ENCODE measurements around the gene MNDA. TPM values are rescaled to one million over a fixed set of nuclear protein-coding genes. Genes with fewer than 3 reads are reported as not detected.

Gene MNDA
- total RNA-seq, 1 donor from 2014 or later: not detected

GRCh38 chr1:158803678-158804077 lies 27.5 kb upstream of the MNDA start:
- no peaks in the 10 kb centered on the region for H3K79me2 ChIP-seq (ENCODE audit: low read depth)
- H3K36me3 Mint-ChIP-seq: no peaks in the 10 kb centered on the region
- no peaks in the 10 kb centered on the region for H3K4me1 ChIP-seq
- DNase-seq (ENCODE audit: low spot score): no peak
- H3K4me1 Mint-ChIP-seq: no peaks in the 10 kb centered on the region
- no peaks in the 10 kb centered on the region for H3K9me3 Mint-ChIP-seq
- H3K27me3 ChIP-seq: no peaks in the 10 kb centered on the region
- H3K27ac ChIP-seq: no peak overlapping the region
- H3K9ac ChIP-seq: no peak overlapping the region
- H4K20me1 ChIP-seq (ENCODE audit: low read depth): no peaks in the 10 kb centered on the region
- no peak overlapping the region for H3K4me2 ChIP-seq
- H3K27me3 Mint-ChIP-seq (ENCODE audit: insufficient read depth, low read depth): no peaks in the 10 kb centered on the region
- H3K4me3 Mint-ChIP-seq: no peak overlapping the region
- H3K27ac Mint-ChIP-seq: no peak overlapping the region
- H2AFZ ChIP-seq (replicated peaks): no peak overlapping the region
- H3K4me3 ChIP-seq: no peak overlapping the region
- H3K9me3 ChIP-seq (ENCODE audit: low read depth): no peaks in the 10 kb centered on the region
- no peaks in the 10 kb centered on the region for H3F3A ChIP-seq (ENCODE audit: low read depth)
- TF ChIP-seq CTCF (IDR thresholded peaks at IDR 0.05): no peak
- no peak for TF ChIP-seq EZH2phosphoT487 (IDR thresholded peaks at IDR 0.05)
- no peak for TF ChIP-seq EZH2 (IDR thresholded peaks at IDR 0.05)
- no peaks in the 10 kb centered on the region for H3K36me3 ChIP-seq

GRCh38 chr1:158806916-158807536 lies 24.1 kb upstream of the MNDA start:
- no peak overlapping the region for H3K4me2 ChIP-seq
- H4K20me1 ChIP-seq (ENCODE audit: low read depth): no peaks in the 10 kb centered on the region
- H3K79me2 ChIP-seq (ENCODE audit: low read depth): no peaks in the 10 kb centered on the region
- no peaks in the 10 kb centered on the region for H3K9me3 ChIP-seq (ENCODE audit: low read depth)
- TF ChIP-seq CTCF (IDR thresholded peaks at IDR 0.05): no peak
- TF ChIP-seq EZH2phosphoT487 (IDR thresholded peaks at IDR 0.05): no peak
- TF ChIP-seq EZH2 (IDR thresholded peaks at IDR 0.05): no peak
- no peak for DNase-seq (ENCODE audit: low spot score)
- no peaks in the 10 kb centered on the region for H3K36me3 ChIP-seq
- H3K9me3 Mint-ChIP-seq: no peaks in the 10 kb centered on the region
- no peaks in the 10 kb centered on the region for H3F3A ChIP-seq (ENCODE audit: low read depth)
- no peaks in the 10 kb centered on the region for H3K27me3 ChIP-seq
- no peak overlapping the region for H3K4me3 Mint-ChIP-seq
- no peaks in the 10 kb centered on the region for H3K4me1 ChIP-seq
- H3K27ac ChIP-seq: no peak overlapping the region
- H3K27ac Mint-ChIP-seq: no peak overlapping the region
- no peaks in the 10 kb centered on the region for H3K27me3 Mint-ChIP-seq (ENCODE audit: insufficient read depth, low read depth)
- H3K4me3 ChIP-seq: no peak overlapping the region
- H2AFZ ChIP-seq (replicated peaks): no peak overlapping the region
- no peaks in the 10 kb centered on the region for H3K36me3 Mint-ChIP-seq
- H3K4me1 Mint-ChIP-seq: no peaks in the 10 kb centered on the region
- no peak overlapping the region for H3K9ac ChIP-seq

- no peak overlapping the region for H3K27ac ChIP-seq
- no peaks in the 10 kb centered on the region for H3K9me3 ChIP-seq (ENCODE audit: low read depth)
- DNase-seq (ENCODE audit: low spot score): no peak
- H3K4me1 Mint-ChIP-seq: no peaks in the 10 kb centered on the region
- no peak overlapping the region for H3K9ac ChIP-seq
- H3K4me1 ChIP-seq: no peaks in the 10 kb centered on the region
- TF ChIP-seq EZH2 (IDR thresholded peaks at IDR 0.05) (no peak), EZH2phosphoT487 (IDR thresholded peaks at IDR 0.05) (no peak), CTCF (IDR thresholded peaks at IDR 0.05) (no peak)
- H3K36me3 Mint-ChIP-seq: no peaks in the 10 kb centered on the region
- no peaks in the 10 kb centered on the region for H4K20me1 ChIP-seq (ENCODE audit: low read depth)
- no peaks in the 10 kb centered on the region for H3K9me3 Mint-ChIP-seq
- no peaks in the 10 kb centered on the region for H3K36me3 ChIP-seq
- no peaks in the 10 kb centered on the region for H3K27me3 Mint-ChIP-seq (ENCODE audit: insufficient read depth, low read depth)
- no peak overlapping the region for H3K4me3 Mint-ChIP-seq
- no peaks in the 10 kb centered on the region for H3K79me2 ChIP-seq (ENCODE audit: low read depth)
- no peak overlapping the region for H2AFZ ChIP-seq (replicated peaks)
- H3K4me3 ChIP-seq: no peak overlapping the region
- H3K27me3 ChIP-seq: no peaks in the 10 kb centered on the region
- no peaks in the 10 kb centered on the region for H3F3A ChIP-seq (ENCODE audit: low read depth)
- no peak overlapping the region for H3K4me2 ChIP-seq
- no peak overlapping the region for H3K27ac Mint-ChIP-seq
Observed at GRCh38 chr1:158809256-158809655, 21.9 kb upstream of the MNDA start.

All from neural progenitor cell (in vitro differentiated cells).